GM18907 (cell line): ENCODE data around the gene DCAF15.

Experiments
- ATAC-seq: cut with Tn5 transposase; IDR thresholded peaks from one replicate; pipeline ENCODE4 v1.9.1; 2021; ENCODE audit warnings: mild to moderate bottlenecking, moderate library complexity; ENCODE audit not compliant: unreplicated experiment

The DCAF15 gene

DNA sequence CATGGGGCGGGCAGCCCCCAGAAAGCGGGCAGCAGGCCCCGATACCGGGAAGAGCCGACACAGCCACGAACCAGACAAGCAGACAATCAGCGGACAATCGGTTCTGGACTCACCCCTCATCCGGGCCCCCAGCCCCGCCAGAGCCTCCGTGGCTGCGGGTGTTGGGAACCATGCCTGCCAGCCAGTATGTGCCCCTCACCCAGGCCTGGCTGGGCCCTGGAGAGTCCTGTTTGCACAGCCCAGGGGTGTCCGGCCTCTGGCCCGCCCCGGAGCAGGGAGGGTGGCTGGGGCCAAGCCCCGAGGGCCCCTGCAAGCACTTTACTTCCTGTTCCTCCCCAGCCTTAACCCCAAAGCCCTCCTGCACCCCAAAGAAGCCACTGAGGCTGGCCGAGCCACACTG, 21.9 kb upstream of the DCAF15 start:
- no peak for ATAC-seq

DNA sequence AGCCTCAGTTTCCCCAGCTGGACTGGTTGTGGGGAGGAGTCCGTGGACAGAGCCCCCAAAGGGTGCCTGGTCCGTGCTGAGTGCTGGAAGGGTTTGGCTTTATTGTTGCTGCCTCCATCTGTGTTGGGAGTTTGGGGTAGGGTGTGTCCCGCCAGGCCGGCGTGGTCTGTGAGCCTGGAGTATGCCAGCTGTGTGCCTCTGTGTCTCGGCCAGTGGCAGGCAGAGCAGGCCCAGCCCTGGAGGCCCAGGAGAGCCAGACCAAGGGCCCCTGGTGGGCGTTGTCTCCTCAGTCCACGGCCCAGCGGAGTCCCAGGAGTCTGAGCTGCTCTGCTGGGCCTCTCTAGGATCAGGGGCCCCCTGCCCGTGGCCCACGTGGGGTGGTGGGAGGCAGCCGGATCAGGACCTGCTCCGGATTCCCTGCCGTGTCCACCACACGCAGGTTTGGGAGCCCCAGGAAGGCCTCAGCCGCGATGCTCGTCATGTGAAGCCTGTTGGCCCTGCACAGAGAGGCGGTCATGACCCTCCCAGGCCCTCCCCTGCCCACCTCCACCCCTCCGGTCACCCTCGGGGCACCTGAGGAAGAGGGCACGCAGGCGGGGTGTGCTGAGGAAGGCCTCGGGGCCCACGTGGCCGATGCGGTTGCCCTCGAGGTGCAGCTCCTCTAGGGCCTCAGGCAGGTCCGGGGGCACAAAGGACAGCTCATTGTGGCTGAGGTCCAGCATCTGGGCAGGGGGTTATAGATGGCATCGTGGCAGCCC, 20.7 kb upstream of the DCAF15 start:
- ATAC-seq: no peak

DNA sequence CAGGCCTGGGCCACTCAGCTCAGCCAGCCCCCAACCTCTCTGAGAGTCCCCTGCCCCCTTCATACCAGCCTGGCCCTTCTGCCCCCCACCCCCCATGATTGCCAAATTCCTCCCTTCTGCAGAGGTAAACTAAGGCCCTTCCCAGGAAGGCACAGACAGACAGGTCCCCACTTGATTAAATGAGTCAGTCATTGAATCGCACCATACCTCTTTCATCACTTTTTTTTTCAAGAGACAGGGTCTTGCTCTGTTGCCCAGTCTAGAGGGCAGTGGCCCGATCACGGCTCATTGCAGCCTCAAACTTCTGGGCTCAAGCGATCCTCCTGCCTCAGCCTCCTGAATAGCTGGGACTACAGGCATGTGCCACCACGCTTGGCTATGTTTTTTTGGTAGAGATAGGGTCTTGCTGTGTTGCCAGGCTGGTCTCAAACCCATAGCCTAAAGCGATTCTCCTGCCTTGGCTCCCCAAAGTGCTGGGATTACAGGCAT, 20.1 kb upstream of the DCAF15 start:
- ATAC-seq: no peak

DNA sequence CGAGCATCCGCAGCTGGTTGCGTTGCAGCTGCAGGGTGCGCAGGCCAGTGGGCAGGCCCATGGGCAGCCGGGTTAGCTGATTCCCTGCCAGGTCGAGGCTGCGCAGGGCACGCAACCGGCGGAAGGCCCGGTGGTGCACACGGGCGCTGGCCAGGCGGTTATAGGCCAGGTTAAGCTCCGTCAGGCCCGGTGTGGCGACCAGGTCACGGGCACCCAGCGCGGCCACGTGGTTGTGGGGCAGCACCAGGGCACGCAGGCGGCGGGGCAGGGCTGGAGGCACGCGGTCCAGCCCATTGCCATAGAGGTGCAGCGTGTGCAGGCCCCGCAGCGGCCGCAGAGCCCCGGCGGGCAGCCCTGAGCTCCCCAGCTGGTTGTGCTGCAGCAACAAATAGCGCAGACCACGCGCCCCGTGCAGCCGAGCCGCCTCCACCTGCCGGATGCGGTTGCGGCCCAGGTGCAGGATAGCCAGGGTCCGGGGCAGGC, 19.4 kb upstream of the DCAF15 start:
- no peak for ATAC-seq

DNA sequence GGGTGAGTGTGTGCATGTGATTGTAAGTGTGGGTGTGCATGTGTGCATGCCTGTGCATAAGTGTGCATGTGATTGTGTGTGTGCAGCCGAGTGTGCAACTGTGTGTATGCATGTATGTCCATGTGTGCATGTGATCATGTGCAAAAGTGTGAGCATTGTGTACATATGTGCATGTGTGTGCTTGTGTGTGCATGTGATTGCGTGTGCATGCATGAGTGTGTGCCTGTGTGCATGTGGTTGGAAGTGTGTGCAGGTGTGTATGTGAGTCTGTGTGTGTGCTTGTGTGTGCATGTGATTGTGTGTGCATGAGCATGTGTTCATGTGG, 17.6 kb upstream of the DCAF15 start:
- ATAC-seq: no peak

DNA sequence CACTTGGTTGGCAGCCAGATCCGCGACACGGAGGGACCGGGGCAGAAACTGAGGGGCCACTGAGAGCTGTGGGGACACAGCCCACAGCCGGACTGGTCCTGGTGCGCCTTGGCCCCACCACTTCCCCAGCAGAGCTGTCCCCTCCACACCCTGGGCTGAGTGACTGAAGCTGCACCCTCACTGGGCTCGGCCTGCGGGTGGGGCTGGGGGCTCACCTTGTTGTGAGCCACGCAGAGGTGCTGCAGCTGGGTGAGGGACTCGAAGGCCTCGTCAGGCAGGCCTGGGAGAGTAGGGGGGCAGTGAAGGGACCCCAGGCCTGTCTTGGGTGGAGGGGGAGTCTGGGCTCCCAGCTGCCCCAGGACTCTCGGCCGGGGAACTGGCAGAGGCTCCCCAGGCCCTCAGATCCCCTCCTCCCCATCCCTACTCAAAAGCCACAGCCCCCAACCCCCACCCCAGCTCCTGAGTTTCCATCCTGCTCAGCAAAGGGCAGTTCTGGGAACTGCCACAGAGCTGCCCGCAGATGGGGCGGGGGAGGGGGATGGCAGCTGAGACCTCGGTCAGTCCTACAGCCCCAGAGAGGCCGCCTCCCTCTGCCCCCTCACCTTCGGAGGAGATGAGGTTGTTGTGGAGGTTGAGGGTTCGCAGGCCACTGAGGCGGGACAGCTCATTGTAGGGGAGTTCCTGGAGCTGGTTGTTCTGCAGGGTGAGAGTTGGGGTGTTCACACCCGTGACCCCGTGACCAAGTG, 16.4 kb upstream of the DCAF15 start:
- ATAC-seq: no peak

DNA sequence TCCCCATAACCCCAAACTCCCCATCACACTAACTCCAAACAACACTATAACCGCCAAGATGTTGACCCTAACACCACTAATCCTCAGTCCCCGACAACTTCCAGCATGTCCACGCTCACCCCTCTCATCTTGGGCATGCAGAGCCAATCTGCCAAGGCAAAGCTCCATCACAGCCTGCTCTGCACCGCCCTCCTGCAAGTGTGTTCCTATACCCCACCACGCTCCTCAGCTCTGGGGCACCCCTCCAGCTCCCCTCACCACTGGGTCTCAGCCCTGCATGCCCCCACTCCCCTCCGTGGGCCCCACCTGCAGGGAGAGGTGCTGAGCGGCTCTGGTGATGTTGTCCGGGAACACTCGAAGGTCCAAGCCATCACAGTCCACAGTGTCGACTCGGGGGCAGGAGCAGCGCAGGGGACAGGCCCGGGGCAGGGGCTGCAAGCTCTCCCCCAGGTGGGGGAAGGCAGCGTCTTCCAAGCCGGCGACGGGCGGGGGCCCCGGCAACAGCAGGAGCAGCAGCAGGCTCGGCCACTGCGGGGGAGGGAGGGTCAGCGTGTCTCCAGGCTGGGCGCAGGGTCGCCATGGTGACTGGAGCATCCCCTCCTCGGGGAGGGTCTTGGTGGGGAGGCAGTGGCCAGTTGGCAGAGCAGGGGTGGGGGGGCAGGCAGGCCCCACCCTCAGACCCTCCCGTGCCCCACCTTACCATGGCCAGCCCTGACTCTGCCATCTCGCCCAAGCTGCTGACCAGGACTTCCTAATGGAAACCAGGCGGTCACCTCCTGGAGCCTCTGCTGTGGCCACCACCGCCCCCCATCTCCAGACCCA, 14.6 kb upstream of the DCAF15 start:
- no peak for ATAC-seq

DNA sequence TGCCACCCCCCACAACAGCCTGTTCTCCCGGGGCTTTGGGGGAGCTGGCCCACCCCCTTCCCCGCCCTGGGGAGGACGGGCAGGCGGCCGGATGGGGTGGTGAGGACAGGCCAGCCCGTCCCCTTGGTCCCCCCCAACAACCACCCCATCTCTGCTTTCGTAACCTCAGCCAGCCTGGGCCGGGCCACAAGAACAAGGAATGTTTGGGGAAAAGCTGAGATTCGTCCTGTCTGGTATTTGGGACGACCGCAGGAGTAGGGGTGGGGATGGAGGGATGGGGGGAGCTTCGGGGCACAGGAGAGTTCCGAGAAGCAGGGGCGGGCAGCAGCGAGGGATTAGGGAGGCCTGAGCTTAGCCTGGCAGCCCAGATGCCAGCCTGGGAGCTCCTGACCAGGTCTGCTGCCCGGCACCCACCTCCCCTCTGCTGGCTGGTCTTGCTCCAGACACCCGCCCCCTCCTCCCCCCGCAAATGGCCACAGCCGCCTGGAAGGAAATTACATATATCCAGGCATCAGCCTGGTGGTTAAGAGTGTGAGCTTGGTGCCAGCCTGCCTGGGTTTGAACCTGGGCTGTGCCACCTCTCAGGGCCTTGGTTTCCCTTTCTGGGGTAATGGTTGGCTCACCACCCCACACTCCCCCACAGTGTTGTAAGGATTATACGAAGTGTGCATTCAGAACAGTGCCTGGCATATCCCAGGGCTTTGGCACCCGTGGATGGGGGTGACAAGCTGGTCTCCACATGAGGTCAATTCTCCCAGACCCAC, 13.8 kb upstream of the DCAF15 start, which contains the start of gene PODNL1:
Gene PODNL1 (minus strand): TSS at position 117 of the 764 bp plus-strand sequence. CDS start 236 bp downstream, outside the sequence.
- ATAC-seq: no peak

DNA sequence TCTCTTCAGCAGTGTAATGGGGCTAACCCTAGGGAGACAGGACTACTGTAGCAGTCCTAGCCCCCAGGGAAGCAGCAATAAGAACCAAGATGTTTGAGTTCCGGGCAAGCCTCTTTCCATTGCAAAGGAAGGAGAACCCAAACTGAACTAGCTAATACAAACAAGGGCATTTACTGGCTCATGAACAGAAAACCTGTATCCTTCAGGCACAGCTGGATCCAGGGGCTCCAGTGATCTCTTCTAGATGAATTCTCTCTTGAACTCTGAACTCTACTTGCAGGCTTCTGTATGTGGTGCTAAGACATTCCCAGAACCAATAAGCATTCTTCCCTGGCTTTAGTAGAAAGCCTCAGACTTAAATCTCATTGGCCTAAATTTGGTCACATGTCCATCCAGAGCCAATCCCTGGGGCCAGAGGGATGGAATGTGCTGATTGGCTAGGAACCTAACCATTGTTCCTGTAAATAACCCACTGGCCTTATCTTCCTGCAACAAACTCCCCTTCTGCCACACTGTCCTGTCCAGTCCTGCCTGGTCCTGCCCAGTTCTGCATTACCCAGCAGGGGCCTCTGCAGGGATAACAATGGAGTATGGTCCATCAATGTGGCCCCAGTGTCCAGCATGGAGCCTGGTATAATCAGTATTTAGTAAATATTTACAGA, 10.2 kb upstream of the DCAF15 start:
- ATAC-seq: no peak

DNA sequence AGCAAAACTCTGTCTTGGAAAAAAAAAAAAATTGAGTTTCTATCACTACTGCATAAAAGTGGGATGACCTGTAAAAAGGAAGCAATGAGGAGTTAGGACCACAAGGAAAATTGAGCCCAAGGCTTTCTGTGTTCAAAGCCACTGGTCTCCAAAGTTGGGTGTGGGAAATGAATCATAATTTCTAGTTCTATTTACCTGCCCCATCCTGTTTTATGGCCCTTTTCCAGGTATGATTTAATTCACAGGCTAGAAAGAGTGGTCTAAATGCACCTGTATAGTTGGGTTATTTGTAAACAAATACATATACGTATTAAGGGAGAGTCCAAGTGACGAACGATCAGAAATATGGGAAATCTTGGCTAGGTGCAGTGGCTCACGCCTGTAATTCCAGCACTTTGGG, 5.9 kb upstream of the DCAF15 start:
- ATAC-seq: no peak

DNA sequence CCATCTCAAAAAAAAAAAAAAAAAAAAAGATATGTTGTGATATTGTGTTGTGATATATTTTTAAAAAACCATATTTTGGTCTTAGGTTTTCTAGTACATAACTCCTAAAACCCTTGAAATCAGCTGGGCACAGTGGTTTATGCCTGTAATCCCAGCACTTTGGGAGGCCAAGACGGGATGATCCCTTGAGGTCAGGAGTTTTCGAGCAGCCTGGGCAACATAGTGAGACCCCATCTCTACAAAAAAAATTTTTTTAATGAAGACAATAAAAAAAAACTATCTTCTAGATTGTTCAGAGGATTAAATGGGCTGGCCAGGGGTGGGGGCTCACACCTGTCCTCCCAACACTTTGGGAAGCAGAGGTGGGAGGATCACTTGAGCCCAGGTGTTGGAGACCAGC, 1.3 kb upstream of the DCAF15 start:
- ATAC-seq: no peak

DNA sequence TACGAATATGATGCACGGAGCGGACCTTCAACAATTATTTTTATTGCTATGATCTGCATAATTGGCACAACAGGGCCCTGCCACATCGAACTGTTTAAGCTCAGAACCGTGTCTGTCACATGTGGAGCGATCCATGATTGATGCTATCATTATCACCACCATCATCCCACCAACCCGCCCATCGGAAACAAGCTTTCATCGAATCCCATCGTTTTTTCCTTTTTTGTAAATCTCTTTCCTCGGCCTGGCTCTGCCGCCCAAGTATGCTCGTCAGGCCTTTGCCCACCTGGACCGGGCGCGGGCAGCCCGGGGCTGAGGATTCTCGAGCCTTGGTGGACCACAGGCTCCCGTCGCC, 533 bp upstream of the DCAF15 start:
- ATAC-seq: peak; percentile 3

DNA sequence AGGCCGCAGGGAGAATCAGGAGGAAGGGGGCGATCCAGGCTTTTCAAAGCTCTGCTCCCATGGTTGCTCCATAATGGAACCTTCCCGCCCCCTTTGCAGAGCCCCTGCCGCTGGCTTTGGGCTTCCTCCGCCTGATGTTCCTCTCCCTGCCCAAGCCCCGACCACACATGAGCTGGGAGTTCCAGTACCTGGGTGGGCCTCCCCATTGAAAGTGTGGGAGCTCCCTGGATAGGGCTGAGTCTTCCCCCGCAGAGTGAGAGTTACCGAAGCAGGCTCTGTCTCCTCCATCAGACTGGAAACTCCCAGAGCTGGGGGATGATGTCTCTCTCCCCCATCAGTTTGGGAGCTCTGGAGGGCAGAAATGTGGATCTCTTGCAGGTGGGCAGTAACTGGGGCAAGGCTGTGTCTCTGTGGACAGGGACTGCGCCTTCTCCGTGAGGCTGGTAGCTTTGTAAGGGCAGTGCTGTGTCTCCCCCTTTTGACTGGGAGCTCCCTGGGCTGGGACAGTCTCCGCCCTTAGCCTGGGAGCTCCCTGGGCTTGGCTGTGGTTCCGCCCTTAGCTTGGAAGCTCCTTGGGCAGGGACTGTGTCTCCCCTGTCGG, 722 bp downstream of the DCAF15 start:
- no peak for ATAC-seq

DNA sequence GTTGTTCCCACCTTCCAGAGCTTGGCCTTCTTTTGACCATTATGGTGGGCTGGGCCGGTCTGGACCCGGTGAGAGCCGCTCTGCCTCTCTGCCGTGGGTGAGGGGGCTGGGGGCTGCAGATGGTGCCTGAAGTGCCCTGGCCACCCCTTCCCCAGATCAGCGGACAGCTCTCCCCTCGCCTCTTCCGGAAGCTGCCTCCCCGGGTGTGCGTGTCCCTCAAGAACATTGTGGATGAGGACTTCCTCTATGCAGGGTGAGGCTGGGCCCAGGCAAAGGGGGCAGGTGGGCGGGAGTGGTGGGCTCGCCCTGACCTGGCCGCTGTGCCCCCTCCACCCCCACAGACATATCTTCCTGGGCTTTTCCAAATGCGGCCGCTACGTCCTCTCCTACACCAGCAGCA, 1.9 kb downstream of the DCAF15 start:
- no peak for ATAC-seq

DNA sequence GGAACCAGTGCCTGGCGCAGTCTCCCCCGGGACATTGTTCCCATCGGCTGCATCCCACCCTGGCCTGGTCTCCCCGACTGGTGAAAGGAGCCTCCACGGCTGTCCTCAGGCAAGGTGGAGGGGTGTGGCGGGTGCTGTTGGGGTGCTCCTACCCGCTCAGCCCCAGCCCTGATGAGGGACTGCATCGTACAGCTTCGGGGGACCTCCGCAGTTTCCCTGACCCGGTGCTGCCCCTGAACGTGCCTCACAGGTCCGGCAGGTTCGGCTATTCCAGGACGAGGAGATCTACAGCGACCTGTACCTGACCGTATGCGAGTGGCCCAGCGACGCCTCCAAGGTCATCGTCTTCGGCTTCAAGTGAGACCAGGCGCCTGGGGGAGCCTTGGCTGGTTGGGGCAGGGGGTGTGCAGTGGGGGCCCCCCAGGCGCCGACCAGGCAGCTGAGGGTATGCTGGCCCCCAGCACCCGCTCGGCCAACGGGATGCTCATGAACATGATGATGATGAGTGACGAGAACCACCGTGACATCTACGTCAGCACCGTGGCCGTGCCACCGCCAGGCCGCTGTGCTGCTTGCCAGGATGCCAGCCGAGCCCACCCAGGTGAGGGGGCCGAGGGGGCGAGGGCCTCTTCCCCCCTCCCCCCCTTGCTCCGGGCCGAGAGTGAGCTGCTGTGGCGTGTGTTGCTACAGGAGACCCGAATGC, 3.5 kb downstream of the DCAF15 start:
- no peak for ATAC-seq

DNA sequence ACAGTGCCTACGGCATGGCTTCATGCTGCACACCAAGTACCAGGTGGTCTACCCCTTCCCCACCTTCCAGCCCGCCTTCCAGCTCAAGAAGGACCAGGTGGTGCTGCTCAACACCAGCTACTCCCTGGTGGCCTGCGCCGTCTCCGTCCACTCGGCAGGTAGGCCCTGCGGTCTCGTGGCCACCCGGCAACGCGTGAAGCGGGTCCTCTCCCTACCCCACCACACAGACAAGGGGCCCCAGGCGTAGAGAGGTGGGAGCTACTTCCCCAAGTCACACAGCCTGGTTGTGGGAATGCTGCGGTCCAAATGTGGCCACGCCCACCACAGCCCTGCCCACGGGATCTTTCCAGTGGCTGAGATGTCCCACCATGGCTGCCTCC, 4.0 kb downstream of the DCAF15 start:
- no peak for ATAC-seq

DNA sequence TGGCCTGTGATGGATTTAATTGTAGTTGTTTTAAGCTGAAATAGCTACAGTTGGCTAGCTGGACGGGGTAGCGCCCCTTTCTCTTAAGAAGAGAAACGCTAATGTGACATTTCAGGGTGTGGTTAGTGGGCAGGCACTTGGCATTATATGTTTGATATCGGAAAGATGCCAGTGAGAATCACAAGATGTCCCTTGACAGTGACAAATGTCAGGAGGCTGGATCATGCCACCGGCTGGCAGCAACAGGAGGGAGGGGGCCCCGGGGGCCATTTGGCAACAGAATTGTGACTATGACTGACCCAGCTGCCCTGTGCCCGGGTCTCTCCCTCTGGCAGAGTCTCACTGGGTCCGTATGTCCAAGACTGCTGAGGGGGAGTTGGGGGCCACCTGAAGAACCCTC, 4.7 kb downstream of the DCAF15 start:
- ATAC-seq: no peak

DNA sequence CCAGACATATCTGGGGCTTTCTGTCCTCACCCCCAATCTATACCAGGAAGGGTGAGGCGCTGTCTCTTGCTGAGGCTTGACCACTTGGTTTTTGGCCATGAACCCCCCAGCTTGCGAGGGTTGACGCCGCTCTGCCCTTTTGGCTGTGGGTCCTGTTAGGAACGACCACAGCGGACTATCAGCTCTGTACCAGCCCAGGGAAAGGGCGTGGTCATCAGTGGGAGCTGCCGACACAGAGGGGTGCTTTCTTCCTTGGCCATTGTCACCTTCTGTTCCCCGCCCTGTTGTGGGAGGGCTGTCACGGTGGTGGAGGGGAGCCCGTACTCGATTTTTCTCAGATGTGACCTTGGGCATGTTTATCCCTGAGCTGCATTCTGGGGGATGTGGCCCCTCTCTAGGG, 5.7 kb downstream of the DCAF15 start:
- ATAC-seq: no peak
